Right lung (tissue), 5 donors: Measurements from ENCODE around the gene NINL. TPM values are rescaled to one million over a fixed set of nuclear protein-coding genes. Genes with fewer than 3 reads are reported as not detected.
"Not testable (repeated sequence)": the region's sequence is repeated elsewhere in the genome, so short reads cannot be mapped to it uniquely, and the experiment has no call there.

Experiments
- DNase-seq, 2 donors: peaks; one replicate each; pipeline ENCODE4 v3.0.0-alpha.2; 2013
- polyA plus RNA-seq, 5 donors: library from polyadenylated mRNA; unstranded; fragments of 120-200 nt; gene quantifications; one replicate each; pipeline versions ENCODE4 v1.2.1 to v1.2.3, GENCODE V29; 2013; ENCODE audit warnings: inconsistent platforms in 1 of 5, low replicate concordance in 1 of 5; ENCODE audit not compliant: insufficient read length in 5 of 5, insufficient read depth in 1 of 5

Gene NINL
- polyA plus RNA-seq, 5 donors = 56.0 to 76.8 (median 65.4) TPM

GRCh38 chr20:25601659-25602058 lies 16.3 kb upstream of the NINL start:
- DNase-seq = no peak

GRCh38 chr20:25600632-25601031 lies 15.3 kb upstream of the NINL start:
- DNase-seq = no peak

- peak in 1 of 2 donors; percentile 44 for DNase-seq
Observed at GRCh38 chr20:25592135-25592852, 7.0 kb upstream of the NINL start.

- DNase-seq = not testable (repeated sequence)
Observed at GRCh38 chr20:25590778-25591177, 5.4 kb upstream of the NINL start.

GRCh38 chr20:25588491-25588890 lies 3.2 kb upstream of the NINL start:
- no peak for DNase-seq

- DNase-seq = no peak
Observed at GRCh38 chr20:25587536-25587935, 2.2 kb upstream of the NINL start.

- DNase-seq = no peak
Observed at GRCh38 chr20:25586877-25587276, 1.5 kb upstream of the NINL start.

- not testable (repeated sequence) for DNase-seq
Observed at GRCh38 chr20:25583607-25584006, 1.7 kb downstream of the NINL start.

- DNase-seq = peak in 1 of 2 donors; percentile 42
Observed at GRCh38 chr20:25580711-25581110, 4.6 kb downstream of the NINL start.

- no peak for DNase-seq
Observed at GRCh38 chr20:25579081-25579770, 6.1 kb downstream of the NINL start.

- DNase-seq = no peak
Observed at GRCh38 chr20:25576783-25577530, 8.4 kb downstream of the NINL start.

GRCh38 chr20:25574411-25574810 lies 10.9 kb downstream of the NINL start:
- no peak for DNase-seq

- no peak for DNase-seq
Observed at GRCh38 chr20:25573288-25574251, 11.8 kb downstream of the NINL start.

- DNase-seq = no peak
Observed at GRCh38 chr20:25571817-25572216, 13.5 kb downstream of the NINL start.

GRCh38 chr20:25571240-25571639 lies 14.1 kb downstream of the NINL start:
- DNase-seq = no peak

- DNase-seq = no peak
Observed at GRCh38 chr20:25570148-25570530, 15.2 kb downstream of the NINL start.

- no peak for DNase-seq
Observed at GRCh38 chr20:25567286-25567685, 18.0 kb downstream of the NINL start.

GRCh38 chr20:25566821-25567220 lies 18.5 kb downstream of the NINL start:
- no peak for DNase-seq

GRCh38 chr20:25565578-25566157 lies 19.7 kb downstream of the NINL start:
- DNase-seq = no peak

GRCh38 chr20:25563876-25564275 lies 21.5 kb downstream of the NINL start:
- DNase-seq = no peak

- no peak for DNase-seq
Observed at GRCh38 chr20:25563362-25563761, 22.0 kb downstream of the NINL start.
